H1 (cell line): ENCODE results near the gene ADAM21. TPM values are rescaled to one million over a fixed set of nuclear protein-coding genes. Genes with fewer than 3 reads are reported as not detected.

Experiments used
- ASH2L ChIP-seq: fragments of 200-600, 300-600 bp; sonication (generic); IDR thresholded peaks from one replicate; pipeline ENCODE4 v1.7.1; 2017; ENCODE audit warnings: low read length
- ATF3 ChIP-seq: IDR thresholded peaks from 2 replicates; pipeline ENCODE4 v1.6.1; 2011; ENCODE audit warnings: low read depth, mild to moderate bottlenecking, low read length; ENCODE audit not compliant: insufficient read depth
- BCL11A ChIP-seq, 2 experiments: IDR thresholded peaks; one replicate each; pipeline ENCODE4 v1.6.1; 2011; ENCODE audit warnings: low read depth in 2 of 2, low read length in 2 of 2, mild to moderate bottlenecking in 2 of 2
- BRCA1 ChIP-seq: IDR thresholded peaks from 2 replicates; pipeline ENCODE4 v1.6.1; 2012; ENCODE audit warnings: low read depth, low read length, improper control_type of control experiment
- CBX8 ChIP-seq: fragments of 300-800, 300-1000 bp; sonication (generic); IDR thresholded peaks from 2 replicates; pipeline ENCODE4 v1.7.1; 2016; ENCODE audit warnings: low read depth, low read length, borderline replicate concordance
- CHD7 ChIP-seq: fragments of 300-600 bp; sonication (generic); IDR thresholded peaks from 2 replicates; pipeline ENCODE4 v1.7.1; 2012; ENCODE audit warnings: low read length, moderate library complexity, mild to moderate bottlenecking, inconsistent platforms; ENCODE audit not compliant: insufficient replicate concordance
- MAX ChIP-seq: IDR thresholded peaks from 2 replicates; pipeline ENCODE4 v1.6.1; 2012; ENCODE audit warnings: inconsistent platforms
- SRF ChIP-seq: IDR thresholded peaks from 2 replicates; pipeline ENCODE4 v1.6.1; 2011; ENCODE audit warnings: mild to moderate bottlenecking, low read depth, low read length, moderate library complexity
- YY1 ChIP-seq: IDR thresholded peaks from 2 replicates; pipeline ENCODE4 v1.6.1; 2011; ENCODE audit warnings: low read depth, mild to moderate bottlenecking, low read length
- polyA plus RNA-seq, 7 experiments: library from polyadenylated mRNA; depleted of rRNA in 3 of 7; stranded (reverse) in 5 of 7; unstranded in 2 of 7; fragments of >200 nt in 5 of 7; fragments of 200-250 nt in 2 of 7; gene quantifications; 1 replicate in 5 of 7; 2 replicates in 1 of 7; 4 replicates in 1 of 7; pipeline versions ENCODE4 v1.2.1 to v1.2.3, GENCODE V29; 2011 to 2013; ENCODE audit warnings: missing spikeins in 2 of 7, mixed read lengths in 2 of 7
- total RNA-seq: library from RNA; stranded (reverse); fragmentation: NEBNext Ultra II Directional; extraction: Animal tissue kit (Norgen Biotek cat#: 25700); gene quantifications from 2 replicates; pipeline ENCODE4 v1.2.1, GENCODE V29; 2021

The ADAM21 gene
- total and polyA plus RNA-seq, 2 of the 8 experiments (the other 6 are each of a cell fraction or from before 2014, with no cell fraction given): 0.09 TPM; not detected in 1

- no peak for TF ChIP-seq CHD7
- no peak for TF ChIP-seq CBX8
- no peak for TF ChIP-seq BCL11A (IDR thresholded peaks at IDR 0.05; ENCODE audit: low read depth in 2 of 2, low read length in 2 of 2)
- TF ChIP-seq MAX: no peak
- TF ChIP-seq ATF3: no peak
- no peak for TF ChIP-seq YY1
- no peak for TF ChIP-seq ASH2L
- TF ChIP-seq SRF: no peak
- no peak for TF ChIP-seq BRCA1
Observed at GRCh38 chr14:70472253-70473159, 20.5 kb downstream of the ADAM21 start (continued).
